Stimulated activated CD4-positive, alpha-beta T cell treated with anti-CD3 and anti-CD28 coated beads, Interleukin-4, amount 100 ng/mL, for 24 hours (primary cell): ENCODE measurements around the gene DLEC1.

Experiments used
- DNase-seq: peaks from one replicate; pipeline ENCODE4 v3.0.0-alpha.2; 2020

DLEC1 gene

GRCh38 chr3:38039101-38039898 lies at the start of gene DLEC1:
Gene DLEC1 (plus strand): TSS chr3:38039208. CDS start chr3:38039226, 18 bp downstream.
- peak; percentile 80 for DNase-seq

- no peak for DNase-seq
Measured at GRCh38 chr3:37989821-37990480, 49.1 kb upstream of the DLEC1 start.

- DNase-seq, result no peak
Measured at GRCh38 chr3:37990527-37990926, 48.5 kb upstream of the DLEC1 start, which contains the start of gene VILL. Gene VILL (plus strand): TSS chr3:37990786. CDS start chr3:37993673, 2,887 bp downstream.

GRCh38 chr3:37991109-37991508 lies 47.9 kb upstream of the DLEC1 start:
- DNase-seq, result no peak

GRCh38 chr3:37991823-37992222 lies 47.2 kb upstream of the DLEC1 start:
- DNase-seq, result no peak

GRCh38 chr3:37992271-37993066 lies 46.5 kb upstream of the DLEC1 start:
- no peak for DNase-seq

DNA sequence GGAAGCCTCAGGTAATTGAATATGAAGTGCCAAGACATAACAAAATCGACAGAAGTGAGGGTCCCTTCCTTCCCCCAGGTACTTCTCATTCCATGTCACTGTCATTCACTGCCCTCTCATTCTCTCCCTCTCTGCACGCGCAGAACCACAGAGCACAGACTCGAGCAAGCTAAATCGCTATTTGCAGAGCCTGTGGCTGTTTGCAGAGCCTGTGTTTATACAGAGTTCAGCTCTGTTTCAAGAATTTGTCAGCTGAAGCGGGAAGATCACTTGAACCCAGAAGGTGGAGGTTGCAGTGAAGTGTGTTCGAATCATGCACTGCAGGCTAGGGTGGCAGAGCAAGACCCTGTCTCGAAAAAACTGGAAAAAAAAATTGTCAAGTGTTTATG lies 45.9 kb upstream of the DLEC1 start:
- no peak for DNase-seq

- DNase-seq, result no peak
Measured at GRCh38 chr3:37993460-37993819, 45.6 kb upstream of the DLEC1 start.

DNA sequence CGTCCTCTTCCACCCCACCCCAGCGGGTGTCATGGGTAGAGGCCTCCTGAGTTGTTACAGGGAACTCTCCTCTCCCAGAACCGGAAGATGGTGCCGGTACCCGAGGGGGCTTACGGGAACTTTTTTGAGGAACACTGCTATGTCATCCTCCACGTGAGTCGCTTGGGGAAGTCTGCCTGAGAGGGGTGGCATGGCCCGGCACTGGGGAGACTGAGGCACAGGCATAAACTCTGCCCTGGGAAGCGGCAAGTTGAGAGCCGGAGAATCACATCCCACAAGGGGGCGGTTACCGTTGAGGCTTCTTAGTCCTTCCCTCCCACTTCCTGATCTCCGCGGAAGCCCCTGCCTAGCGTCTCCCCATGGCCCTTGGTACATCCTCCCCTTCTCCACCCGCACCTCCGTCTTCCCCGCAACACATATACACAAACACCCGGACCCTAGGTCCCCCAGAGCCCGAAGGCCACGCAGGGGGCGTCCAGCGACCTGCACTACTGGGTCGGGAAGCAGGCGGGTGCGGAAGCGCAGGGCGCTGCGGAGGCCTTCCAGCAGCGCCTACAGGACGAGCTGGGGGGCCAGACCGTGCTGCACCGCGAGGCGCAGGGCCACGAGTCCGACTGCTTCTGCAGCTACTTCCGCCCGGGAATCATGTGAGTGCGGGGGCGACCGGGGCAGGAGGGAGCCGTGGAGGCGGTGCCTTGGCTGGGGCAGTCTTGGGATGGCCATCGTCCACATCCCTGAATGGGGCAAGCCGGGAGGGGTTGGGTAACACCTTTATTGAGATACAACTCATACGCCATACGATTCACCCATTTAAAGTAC lies 45.0 kb upstream of the DLEC1 start:
- peak; percentile 76 for DNase-seq

GRCh38 chr3:37994639-37994972 lies 44.4 kb upstream of the DLEC1 start:
- DNase-seq, result no peak

GRCh38 chr3:37995652-37996641 lies 43.1 kb upstream of the DLEC1 start:
- DNase-seq, result no peak

- DNase-seq, result peak; percentile 83
Measured at GRCh38 chr3:37996785-37997301, 42.2 kb upstream of the DLEC1 start.

- no peak for DNase-seq
Measured at GRCh38 chr3:37997342-37997741, 41.7 kb upstream of the DLEC1 start.

GRCh38 chr3:37997791-37998370 lies 41.1 kb upstream of the DLEC1 start:
- DNase-seq, result no peak

GRCh38 chr3:37999836-38000235 lies 39.2 kb upstream of the DLEC1 start:
- no peak for DNase-seq

DNA sequence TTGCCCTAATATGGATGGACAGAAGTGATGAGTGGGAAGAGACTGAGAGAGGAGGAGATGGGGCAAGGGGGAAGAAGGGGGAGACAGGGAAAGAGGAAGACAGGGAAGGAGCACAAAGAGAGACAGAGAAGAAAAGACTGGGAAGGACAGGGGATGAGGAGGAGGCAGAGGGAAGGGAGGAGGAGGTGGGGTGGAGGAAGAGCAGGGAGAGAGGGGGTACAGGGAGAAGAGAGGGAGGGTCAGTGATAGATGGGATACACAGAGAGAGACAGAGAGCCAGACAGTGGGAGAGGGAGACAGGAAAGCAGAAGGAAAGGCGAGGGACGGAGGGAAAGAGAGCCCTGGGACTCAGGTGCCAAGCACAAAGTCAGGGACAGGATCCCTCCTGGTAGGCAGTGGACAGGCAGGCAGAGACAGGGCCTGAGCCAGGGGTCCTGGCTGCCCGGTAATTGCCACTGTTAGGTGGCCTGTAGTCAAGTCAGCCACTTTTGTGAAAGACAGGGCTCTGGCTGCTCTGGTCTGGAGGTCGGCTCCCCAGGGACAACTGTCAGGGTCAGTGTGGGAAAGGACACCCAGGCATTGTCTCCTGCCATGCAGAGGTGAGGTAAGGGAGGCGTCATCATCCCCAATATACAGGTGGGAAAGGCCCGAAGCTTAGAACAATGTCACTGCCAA lies 38.6 kb upstream of the DLEC1 start:
- DNase-seq, result no peak

GRCh38 chr3:38000965-38001455 lies 38.0 kb upstream of the DLEC1 start:
- no peak for DNase-seq

GRCh38 chr3:38001456-38002081 lies 37.4 kb upstream of the DLEC1 start:
- no peak for DNase-seq

DNA sequence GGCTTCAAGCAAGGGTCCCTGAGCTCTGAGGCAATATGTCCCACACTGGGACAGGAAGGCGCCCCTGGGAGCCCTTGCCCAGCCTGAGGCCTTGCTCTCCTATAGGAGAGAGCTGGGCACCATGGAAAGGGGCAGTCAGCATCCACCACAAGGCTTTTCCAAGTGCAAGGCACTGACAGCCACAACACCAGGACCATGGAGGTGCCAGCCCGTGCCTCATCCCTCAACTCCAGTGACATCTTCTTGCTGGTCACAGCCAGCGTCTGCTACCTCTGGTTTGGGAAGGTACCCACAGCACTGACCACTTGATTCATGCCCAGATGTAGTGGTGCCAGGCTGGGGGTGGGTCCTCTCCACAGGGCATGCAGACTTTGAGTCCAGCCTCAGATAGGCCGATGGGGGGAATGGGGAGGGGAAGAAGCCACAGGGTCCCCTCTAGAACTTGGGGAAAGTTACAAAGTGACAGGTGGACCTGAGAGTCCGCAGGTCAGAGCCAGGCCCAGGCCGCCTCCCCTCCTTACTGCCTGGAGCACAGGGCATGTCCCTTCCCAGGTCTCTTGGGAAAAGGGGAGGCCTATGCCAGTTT lies 36.6 kb upstream of the DLEC1 start:
- no peak for DNase-seq
